Stimulated activated CD4-positive, alpha-beta T cell treated with anti-CD3 and anti-CD28 coated beads, Interleukin-1b, Interleukin-23, amount 100 ng/mL, for 1 hour (primary cell): ENCODE measurements around the gene IRGQ.
"Not testable (repeated sequence)": the region's sequence is repeated elsewhere in the genome, so short reads cannot be mapped to it uniquely, and the experiment has no call there.

Source experiments
- DNase-seq, 2 donors: peaks; one replicate each; pipeline ENCODE4 v3.0.0-alpha.2; 2020; ENCODE audit warnings: low read depth in 2 of 2

The IRGQ gene, protein sequence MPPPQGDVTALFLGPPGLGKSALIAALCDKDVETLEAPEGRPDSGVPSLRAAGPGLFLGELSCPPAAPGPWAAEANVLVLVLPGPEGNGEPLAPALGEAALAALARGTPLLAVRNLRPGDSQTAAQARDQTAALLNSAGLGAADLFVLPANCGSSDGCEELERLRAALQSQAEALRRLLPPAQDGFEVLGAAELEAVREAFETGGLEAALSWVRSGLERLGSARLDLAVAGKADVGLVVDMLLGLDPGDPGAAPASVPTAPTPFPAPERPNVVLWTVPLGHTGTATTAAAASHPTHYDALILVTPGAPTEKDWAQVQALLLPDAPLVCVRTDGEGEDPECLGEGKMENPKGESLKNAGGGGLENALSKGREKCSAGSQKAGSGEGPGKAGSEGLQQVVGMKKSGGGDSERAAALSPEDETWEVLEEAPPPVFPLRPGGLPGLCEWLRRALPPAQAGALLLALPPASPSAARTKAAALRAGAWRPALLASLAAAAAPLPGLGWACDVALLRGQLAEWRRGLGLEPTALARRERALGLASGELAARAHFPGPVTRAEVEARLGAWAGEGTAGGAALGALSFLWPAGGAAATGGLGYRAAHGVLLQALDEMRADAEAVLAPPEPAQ

DNA sequence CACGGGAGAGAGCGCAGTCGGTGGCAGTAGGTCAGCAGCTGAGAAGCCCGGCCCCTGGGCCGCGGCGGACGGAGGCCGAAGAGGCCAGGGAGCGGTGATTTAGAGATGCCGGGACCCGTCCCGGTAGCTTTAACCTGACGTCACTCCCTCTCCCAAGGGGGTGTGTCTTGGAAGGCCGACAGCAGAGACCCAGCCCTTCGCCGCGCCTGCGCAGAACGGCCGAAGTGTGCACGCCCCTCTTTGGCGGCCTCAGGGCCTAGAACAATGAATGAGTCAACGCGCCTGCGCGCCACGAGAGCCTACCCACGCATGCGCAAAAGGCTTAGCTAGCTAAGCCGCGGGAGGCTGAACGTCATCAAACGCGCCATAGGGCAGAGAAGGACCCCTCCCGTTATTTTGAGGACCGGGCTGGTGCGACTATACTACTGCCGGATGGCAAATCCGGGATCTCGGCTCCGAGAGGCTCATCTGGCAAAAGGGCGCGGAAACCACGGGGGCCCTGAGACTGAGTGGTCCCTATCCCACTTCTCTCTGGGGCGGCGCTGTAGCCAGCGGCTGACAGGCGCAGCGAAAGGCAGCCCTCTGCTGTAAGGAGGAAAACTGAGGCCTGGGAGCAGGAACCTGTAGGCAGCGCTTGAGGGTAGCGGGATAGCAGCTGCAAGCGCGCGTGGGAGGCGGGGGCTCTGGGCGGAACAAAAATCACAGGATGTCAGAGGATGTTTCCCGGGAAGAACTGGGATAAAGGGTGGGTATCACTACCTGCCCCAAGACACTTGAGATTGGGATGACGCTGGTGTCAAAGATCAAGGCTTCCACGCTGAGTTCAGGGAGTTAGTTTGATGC, at the start of gene IRGQ, which contains the start of gene ZNF576:
Gene IRGQ, minus strand, starts transcription at position 136 of the 843 bp plus-strand sequence. CDS start 796 bp downstream, outside the sequence.
Gene ZNF576, plus strand, starts transcription at position 597 of the 843 bp plus-strand sequence. CDS start 514 bp downstream, outside the sequence.
- peak; percentile 99 for DNase-seq

DNA sequence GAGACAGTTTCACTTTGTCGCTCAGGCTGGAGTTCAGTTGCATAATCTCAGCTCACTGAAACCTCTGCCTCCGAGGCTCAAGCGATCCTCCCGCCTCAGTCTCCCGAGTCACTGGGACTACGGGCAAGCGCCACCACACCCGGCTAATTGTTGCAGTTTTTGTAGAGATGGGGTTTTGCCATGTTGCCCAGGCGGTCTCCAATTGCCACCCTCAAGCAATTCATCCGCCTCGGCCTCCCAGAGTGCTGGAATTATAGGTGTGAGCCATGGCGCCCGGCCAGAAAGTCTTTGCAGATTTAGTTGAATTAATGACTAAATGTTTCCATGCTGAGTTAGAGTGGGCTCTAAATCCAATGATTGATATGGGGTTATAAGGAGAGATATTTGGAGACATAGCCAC, 48.2 kb upstream of the IRGQ start:
- DNase-seq = no peak

DNA sequence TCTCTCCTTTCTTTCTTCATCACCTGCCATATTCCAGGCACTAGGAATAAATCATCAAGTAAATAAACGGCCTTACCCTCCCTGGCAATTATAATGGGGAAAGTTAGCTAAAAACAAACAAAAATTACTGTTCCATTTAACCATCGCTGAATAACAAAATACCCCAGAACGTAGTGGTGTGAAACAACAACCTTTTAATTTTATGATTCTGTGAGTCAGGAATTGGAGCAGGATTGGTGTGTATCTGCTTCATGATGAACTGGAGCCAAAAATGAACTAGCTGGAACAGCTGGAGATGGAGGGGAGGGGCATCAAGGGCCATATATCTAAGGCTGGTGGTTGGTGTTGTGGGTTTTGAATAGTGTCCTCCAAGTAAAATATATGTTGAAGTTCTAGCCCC, 47.4 kb upstream of the IRGQ start:
- no peak for DNase-seq

DNA sequence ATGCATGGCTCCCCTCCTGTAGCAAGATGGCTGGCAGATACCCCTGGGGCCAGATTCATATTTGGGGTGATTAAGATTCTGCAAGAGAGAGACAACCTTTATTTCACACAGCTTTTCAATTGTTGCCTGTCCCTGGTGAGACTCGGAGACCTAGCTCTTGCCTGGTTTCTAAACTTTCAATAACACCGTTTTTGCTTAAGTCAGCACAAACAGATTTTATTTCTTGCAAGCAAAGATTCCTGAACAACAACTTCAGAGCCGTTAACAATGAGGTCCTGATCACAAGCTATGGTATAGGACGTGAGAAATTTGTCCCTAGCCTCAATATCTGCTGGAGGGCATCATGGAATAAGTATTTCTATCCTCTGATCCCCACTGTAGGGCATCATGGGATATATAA, 46.6 kb upstream of the IRGQ start:
- DNase-seq = no peak

DNA sequence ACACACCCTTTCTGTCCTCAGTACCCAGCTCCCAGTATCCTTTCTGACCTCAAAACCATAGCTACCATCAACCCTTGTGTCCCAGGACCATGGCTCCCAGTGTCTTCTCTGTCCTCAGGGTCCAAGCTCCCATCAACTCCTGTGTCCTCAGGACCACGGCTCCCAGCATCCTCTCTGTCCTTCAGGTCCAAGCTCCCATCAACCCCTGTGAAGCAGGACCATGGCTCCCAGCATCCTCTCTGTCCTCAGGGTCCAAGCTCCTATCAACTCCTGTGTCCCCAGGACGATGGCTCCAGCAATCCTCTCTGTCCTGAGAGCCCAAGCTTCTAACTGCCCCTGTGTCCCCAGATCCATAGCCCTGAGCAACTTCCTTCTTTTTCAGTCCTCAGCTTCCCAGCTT, 45.4 kb upstream of the IRGQ start:
- no peak for DNase-seq

DNA sequence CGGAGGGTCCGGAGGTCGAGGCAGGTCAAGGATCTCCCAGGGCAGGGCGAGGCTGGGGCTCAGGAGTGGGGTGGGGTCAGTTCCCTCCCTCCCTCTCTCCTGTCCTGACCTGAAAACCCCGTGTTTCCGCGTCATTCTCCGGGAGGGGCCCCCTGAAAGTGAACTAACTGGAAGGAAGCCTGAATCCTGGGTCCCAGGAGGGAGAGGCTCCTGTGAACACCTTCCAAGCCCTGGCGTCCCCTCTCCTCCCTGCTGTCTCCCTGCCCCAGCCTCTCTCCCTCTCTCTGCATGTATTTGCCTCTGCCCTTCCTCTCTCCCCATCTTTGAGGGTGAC, 44.5 kb upstream of the IRGQ start:
- DNase-seq = no peak

DNA sequence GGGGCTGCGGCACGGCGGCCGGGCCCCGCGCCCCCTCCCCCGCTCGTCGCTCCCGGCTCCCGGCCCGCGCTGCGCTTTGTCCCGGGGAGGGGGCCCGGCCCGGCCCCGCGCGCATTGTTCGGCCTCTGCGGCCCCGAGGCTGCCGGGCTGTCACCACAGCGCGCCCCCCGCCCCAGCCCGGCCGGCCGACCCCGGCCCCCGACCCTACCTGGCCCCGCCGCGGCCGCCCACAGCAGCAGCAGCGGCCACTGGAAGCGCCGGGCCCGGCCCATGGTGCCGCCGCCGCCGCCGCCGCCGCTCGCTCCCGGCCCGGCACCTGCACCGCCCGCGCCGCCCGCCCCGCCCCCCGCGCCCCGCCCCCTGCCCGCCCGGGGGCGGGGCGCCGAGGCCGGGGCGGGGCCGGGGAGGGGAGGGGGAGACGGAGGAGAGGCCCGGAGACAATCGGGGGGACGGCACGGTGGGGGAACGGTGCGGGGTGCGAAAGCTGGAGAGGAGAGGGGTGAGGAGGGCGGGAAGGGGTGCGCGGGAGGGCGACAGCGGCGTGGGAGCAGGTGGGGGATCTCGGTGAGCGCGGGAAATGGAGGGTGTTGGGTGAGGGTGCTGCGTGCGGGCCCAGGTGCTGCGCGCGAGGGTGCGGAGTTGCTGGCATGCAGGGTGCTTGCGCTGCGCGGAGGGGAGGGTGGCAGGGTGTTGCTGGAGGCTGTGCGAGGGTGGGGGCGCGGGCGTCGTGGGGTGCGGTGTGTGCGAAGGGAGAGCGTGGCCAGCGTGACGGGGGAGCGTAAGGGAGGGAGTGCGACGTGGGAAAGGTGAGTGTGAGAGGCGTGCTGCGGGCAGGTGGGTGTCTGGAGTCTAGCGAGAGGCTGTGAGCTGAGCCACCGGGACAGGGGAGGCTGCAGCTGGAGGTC, 43.8 kb upstream of the IRGQ start, which contains the start of gene CADM4:
Gene CADM4, minus strand, starts transcription at position 332 of the 905 bp plus-strand sequence. Its CDS starts 60 bp downstream, at position 272.
- peak in 1 of 2 donors; percentile 18 for DNase-seq

DNA sequence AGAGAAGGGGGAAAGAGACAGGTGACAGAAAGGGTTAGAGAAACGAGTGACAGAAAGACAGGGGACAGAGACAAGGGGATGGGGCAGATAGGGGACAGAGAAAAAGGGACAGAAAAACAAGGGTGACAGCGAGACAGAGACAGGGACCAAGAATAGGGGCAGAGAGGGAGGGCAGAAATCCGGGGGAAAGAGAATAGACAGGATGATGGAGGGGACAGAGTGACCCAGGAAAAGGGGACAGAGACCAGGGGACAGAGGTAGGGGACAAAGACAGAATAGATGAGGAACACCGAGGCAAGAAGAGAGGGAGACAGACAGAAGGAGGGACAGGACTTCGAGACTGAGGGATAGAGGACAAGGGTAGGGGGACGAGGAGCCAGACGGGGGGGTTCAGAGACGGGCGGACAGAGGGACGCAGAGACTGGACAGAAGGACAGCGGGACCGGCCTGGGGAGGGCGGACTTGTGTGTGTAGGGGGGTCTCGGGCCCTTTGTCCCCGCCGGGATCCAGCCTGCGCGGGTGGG, 43.1 kb upstream of the IRGQ start:
- DNase-seq = no peak

DNA sequence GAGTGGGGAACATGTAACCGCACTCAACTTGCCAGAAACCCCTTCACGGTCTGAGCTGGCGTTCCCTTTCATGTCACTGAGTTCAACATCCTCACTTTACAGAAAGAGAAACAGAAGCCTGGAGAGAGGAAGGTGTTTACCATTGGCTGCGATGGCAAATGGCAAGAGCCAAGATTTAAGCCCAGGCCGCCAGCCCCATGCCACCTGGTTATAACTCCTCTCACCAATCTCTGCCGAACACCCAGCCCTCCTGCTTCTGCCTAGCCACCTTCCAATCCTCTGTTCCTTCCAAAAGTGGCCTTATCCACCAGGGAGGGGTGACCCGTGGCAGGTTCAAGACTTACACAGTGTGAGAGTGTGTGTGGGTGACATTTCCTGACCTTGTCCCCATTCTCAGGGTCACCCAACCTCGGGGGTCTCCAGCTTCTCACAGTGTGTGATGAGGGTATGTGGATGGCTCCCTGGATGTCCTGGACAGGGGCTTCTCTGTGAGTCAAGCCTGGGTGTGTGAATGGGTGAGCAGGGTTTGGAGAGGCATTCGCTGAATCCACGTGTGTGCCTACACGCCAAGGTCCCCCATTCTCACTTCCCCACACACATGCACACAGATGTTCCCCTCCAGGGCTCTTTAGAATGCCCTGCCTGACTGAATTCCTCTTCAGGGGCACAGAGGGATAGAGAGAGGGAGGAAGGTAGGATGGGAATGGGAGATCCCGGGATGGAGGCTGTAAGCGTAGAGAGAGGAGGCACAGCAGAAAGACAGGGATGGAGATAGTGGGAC, 42.5 kb upstream of the IRGQ start:
- DNase-seq = no peak

DNA sequence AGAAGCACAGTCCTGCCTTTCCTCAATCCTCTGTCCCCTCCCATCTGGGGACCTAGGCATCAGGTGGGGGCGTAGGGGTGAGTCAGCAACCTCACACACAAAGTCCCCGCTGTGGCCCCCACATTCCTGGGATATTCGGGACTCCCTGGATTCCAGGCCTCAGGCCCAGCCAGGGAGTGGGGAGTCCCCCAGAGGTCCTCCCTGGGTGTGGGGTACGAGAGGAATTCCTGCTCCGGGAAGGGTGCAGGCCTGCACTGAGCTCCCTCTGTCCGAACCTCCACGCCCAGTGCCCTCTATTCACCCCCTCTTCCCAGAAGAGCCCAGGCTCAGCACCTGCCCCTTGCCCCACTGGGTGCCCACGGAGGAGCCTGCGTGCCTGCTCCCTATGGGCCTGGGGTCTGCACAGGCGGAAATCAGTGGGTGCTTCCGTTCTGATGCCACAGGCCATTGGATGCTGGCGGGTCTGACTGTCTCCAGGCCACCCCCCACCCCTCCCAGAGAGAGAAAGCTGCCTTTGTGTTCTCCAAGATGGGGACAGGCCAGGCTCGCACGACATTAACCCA, 40.3 kb upstream of the IRGQ start:
- no peak for DNase-seq

DNA sequence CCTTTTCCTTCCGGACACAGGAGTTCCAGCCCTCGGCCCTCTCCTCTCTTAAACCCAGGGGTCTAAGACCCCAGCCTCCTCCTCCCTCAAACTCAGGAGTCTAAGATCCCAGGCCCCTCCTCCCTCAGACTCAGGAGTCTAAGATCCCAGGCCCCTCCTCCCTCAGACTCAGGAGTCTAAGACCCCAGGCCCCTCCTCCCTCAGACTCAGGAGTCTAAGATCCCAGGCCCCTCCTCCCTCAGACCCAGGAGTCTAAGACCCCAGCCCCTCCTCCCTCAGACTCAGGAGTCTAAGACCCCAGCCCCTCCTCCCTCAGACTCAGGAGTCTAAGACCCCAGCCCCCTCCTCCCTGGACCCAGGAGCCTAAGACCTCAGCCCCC, 39.6 kb upstream of the IRGQ start:
- not testable (repeated sequence) for DNase-seq

DNA sequence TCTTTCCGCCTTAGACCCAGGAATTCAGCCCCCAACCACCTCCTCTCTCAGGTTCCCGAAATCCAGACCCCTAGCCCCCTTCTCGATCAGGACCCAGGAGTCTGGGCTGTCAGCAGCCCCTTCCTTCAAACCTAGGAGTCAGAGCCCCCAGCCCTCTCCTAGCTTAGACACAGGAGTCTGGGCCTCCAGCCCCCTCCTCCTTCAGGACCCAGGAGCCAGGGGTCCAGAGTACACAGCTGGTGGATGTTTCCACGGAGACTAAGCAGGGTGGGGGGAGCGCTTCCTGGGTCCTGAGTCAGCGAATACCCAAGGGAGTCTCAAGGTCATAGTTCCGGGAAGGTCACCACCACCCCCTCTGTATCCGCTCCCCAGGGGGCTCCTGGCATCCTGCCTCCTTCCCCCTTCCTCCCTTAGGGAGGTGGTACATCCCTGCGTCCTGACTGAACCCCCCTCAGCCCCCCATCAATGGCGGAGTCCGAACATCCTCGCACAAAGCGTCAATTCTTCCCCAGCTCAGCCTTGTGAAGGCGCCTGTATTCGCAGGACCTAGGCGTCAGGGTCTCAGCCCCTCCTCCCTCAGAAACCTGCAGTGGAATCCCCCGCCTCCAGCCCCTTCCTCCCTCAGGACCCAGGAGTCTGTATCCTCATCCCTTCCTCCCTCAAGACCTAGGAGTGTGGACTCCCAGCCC, 39.1 kb upstream of the IRGQ start:
- no peak for DNase-seq

DNA sequence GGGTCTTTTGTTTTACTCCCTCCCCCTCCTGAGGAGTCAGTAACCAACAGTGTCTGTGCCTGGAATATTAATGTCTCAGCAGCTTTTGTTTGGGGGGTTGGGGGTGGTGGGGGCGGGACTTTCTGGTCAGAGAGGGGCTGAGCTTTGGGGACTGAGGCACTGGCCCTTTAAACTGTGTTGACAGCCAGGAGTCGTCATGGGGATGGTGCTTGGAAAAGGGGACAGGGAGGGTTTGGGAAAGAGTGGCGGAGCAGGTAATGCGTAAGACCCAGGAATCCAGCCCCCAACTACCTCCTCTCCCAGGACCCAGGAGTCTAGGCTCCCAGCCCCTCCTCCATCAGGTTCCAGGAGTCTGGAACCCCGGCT, 38.6 kb upstream of the IRGQ start:
- DNase-seq = no peak

DNA sequence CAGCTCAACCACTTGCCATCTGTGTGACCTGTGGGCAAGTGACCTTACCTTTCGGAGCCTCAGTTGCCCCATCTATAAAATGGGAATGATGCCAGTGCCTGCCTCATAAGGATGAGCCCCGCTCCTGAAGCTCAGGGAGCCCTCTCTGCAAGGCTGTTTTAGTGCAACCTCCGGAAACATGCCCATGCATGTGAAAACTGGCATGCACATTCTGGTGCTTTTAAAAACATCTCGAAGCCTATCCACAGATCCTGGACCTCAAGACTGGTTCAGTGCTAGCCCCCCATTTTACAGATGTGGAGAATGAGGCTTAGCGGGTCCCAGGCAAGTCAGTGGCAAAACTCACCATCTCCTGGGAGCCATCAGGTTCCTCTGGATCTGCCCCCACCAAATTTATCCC, 38.1 kb upstream of the IRGQ start:
- DNase-seq = no peak

DNA sequence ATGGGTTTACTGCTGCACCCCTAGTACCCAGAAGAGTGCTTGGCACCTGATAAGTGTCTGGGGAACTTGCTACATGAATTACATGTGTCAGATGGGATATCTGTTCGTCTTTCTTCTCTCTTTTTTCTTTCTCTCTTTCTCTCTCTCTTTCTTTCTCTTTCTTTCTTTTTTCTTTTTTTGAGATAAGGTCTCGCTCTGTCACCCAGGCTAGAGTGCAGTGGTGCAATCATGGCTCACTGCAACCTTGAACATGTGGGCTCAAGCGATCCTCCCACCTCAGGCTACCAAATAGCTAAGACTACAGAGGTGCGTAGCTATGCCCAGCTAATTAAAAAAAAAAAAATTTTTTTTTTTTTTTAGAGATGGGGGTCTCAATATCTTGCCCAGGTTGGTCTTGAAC, 37.6 kb upstream of the IRGQ start:
- no peak for DNase-seq

DNA sequence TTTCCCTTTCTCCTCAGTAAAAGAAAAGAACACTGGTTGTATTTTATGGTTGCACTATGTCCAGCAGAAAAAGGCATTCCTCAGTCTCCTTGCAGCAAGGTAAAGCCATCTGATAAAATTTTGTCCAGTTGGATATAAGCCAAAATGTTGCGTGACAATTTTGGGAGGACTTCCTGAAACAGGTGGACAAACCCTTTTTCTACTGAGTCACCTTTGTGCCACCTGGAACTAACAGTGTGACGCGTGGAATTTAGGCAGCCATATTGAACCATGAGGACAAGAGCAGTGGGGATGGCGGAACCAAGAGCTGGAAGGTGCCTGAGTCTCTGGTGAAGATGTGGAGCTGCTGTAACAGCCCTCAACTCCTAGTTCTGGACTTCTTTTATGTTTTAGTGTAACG, 35.6 kb upstream of the IRGQ start:
- DNase-seq = no peak

DNA sequence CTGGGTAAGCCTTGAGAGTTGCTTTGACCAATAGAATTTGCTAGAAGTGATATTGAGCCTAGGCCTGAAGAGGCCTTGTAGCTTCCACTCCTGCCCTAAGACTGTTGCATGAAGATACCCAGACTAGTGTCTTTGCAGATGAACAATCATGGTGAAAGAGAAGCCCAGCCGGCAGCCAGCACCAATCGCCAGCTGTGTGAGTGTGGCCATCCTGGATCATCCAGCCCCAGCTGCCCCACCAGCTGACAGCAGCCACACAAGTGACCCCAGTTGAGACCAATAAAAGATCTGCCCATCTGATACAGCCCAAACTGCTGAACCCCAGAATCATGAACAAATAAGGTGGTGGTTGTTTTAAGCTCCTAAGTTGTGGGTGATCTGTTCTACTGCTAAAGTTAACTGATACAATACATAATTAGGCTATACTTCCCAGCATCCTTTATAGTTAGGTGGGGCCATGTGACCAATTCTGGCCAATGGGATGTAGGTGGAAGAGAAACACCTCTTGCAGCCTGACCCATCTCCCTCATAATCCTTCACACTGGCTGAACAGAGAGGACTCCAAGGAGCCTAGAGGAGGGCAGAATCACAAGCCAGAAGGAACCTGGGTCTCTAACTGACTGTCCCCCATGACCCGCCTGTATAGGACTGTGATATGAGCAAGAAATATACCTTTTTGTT, 32.9 kb upstream of the IRGQ start:
- DNase-seq = no peak

DNA sequence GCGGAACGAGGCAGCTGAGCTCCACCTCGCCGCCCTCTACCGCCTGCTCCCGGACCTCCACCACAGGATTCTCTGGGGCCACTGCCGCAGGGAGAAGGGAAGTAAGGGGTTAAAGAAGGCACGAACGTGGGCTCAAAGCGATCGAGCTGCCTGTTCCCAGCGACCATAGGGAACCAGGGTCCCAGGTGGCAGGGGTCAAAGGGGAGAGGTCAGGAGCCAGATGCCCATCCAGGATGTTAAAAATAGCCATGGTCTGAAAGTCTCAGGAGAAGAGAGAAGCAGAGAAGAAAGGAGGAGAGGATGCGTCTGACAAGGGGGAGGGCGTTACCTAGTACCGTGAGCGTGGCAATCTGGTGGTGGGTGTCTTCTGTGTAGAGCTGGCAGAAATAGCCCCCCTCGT, 30.9 kb upstream of the IRGQ start:
- DNase-seq = no peak
